Measurements from ENCODE around the gene TMF1. TPM values are rescaled to one million over a fixed set of nuclear protein-coding genes. Genes with fewer than 3 reads are reported as not detected.

Gene TMF1
- total and polyA plus RNA-seq, 10 of the 15 experiments (the other 5 are each of a cell fraction or from before 2014, with no cell fraction given) = 7.1 to 24.5 (median 18.6) TPM

DNA sequence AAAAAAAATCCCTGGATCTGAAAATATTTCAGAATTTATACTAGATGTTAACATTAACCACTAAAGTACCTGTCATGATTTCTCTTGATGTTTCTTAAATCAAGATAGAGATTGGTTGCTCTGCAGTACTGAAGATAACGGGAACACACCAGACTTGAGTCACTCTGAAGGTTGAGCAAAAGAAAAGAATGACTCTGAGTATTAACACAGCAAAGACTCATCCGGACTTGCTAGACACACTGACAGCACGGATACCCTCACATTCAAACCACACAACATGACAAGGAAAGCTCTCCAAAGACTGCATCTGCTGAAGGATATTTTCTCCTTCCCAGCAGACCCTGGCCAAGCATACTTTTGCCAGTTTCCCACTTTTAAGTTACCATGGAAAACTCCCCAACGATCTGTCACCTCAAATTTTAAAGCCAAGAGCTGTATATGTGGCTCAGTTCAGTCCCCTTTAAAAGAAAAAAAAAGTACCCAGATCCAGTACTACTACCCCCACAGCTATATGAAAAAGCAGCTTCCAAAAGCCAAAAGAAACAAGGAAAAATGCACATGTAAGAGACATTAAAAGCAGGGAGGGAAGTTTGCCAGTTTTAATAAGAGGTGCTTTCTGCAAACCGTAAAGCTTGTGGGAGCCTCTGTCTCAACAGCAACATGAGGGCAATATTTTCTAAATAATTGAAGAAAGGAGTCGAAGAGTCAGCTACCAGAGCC, 46.9 kb downstream of the TMF1 start:
- CTCF ChIA-PET = interaction anchor here (0.7 to 1.5 kb wide), 3 partner anchors 19 to 83 kb away, joined by 3 read pairs; no protein-coding TSS in a partner anchor
- 84% methylated on average over 6 of the region's 6 CpGs for WGBS (ENCODE audit: insufficient coverage, insufficient replicate concordance, low lambda C conversion rate, missing lambda C conversion rate)
- Histone ChIP-seq H3K4me3 (no peak overlapping the region), H3K27ac (ENCODE audit: control insufficient read depth, insufficient read depth) (no peak overlapping the region), H4K20me1 (ENCODE audit: control insufficient read depth, insufficient read depth) (no peaks in the 10 kb centered on the region), H2AFZ (ENCODE audit: control insufficient read depth, low read depth, low read length) (no peak overlapping the region), H3K9ac (ENCODE audit: control insufficient read depth, insufficient read depth, low read length) (no peak overlapping the region), H3K79me2 (ENCODE audit: control insufficient read depth, insufficient read depth, low read length) (no peaks in the 10 kb centered on the region), H3K9me3 (replicated peaks; ENCODE audit: control insufficient read depth, insufficient read depth, low read length) (no peaks in the 10 kb centered on the region), H3K4me2 (ENCODE audit: control insufficient read depth, insufficient read depth) (no peak overlapping the region), H3K4me1 (ENCODE audit: control insufficient read depth, insufficient read depth, low read length) (no peaks in the 10 kb centered on the region), H3K27me3 (replicated peaks in 1 of 2; ENCODE audit: control insufficient read depth in 2 of 2, insufficient read depth in 2 of 2, low read length in 1 of 2) (no peaks in the 10 kb centered on the region), H3K36me3 (ENCODE audit: control insufficient read depth in 2 of 2, insufficient read depth in 2 of 2, low read length in 1 of 2) (no peaks in the 10 kb centered on the region; a peak in 2 of 4 replicates)
- FAIRE-seq (no peak), DNase-seq (ENCODE audit: low read depth, low spot score) (no peak), ATAC-seq (no peak)
- TF ChIP-seq SMAD5 (IDR thresholded peaks at IDR 0.05; ENCODE audit: low read depth) = no peak
- no peak for TF ChIP-seq RAD51 (IDR thresholded peaks at IDR 0.05)
- no peak for TF ChIP-seq STAT3 (IDR thresholded peaks at IDR 0.05; ENCODE audit: low read depth, low read length)
- TF ChIP-seq ZNF592 (IDR thresholded peaks at IDR 0.05) = no peak
- in situ Hi-C loops (cut with MboI) (no loop called here), intact Hi-C loops (cut with micrococcal nuclease; ENCODE audit: unreplicated experiment) (no loop called here)
- BruUV-seq (replicated peaks) = no TSS peak
- POLR2A ChIA-PET = no interaction called here
- SMC1A ChIA-PET (ENCODE audit: uncharacterized antibody, unreplicated experiment) = interaction anchor here (1.0 kb wide), 1 partner anchor 101 kb away, joined by 3 read pairs; no protein-coding TSS in a partner anchor
- RAD21 ChIA-PET (ENCODE audit: unreplicated experiment) = no interaction called here

Measured in GM12878 (cell line).